Subcutaneous adipose tissue (tissue), 4 donors: ENCODE data around the gene B3GNT4. TPM values are rescaled to one million over a fixed set of nuclear protein-coding genes. Genes with fewer than 3 reads are reported as not detected.

Experiments used
- total RNA-seq, 4 donors: library from RNA; depleted of rRNA; stranded (reverse); fragments of >200 nt; gene quantifications; one replicate each; pipeline ENCODE4 v1.1.0, GENCODE V29; 2016
- TF ChIP-seq, protein P1 (sequence below): fragments of 450-650 bp; IDR thresholded peaks from one replicate; pipeline ENCODE4 v1.5.1; 2016; ENCODE audit warnings: low read depth, mild to moderate bottlenecking, control low read depth, antibody characterized with exemption, moderate library complexity

Gene B3GNT4
- total RNA-seq, 4 donors from 2014 or later = not detected

DNA sequence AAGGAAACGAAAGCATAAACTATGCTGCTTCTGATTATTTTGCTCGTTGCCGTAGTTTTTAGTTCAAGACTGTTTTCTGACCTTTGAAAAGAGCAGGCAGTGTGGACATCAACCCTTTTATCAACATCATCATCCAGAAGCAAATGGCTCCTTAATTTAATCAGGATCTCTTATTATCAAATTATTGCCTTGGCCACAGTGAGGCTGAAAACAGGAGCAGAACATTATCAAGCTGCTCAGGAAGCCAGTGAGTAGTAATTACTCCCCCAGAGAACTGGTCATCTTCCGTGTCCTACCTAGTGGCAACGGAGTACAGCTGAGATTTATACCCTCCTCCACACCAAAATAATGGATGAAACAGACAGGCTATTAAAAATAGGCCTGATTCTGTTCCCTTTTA, 24.6 kb downstream of the B3GNT4 start:
- TF ChIP-seq, protein P1, sequence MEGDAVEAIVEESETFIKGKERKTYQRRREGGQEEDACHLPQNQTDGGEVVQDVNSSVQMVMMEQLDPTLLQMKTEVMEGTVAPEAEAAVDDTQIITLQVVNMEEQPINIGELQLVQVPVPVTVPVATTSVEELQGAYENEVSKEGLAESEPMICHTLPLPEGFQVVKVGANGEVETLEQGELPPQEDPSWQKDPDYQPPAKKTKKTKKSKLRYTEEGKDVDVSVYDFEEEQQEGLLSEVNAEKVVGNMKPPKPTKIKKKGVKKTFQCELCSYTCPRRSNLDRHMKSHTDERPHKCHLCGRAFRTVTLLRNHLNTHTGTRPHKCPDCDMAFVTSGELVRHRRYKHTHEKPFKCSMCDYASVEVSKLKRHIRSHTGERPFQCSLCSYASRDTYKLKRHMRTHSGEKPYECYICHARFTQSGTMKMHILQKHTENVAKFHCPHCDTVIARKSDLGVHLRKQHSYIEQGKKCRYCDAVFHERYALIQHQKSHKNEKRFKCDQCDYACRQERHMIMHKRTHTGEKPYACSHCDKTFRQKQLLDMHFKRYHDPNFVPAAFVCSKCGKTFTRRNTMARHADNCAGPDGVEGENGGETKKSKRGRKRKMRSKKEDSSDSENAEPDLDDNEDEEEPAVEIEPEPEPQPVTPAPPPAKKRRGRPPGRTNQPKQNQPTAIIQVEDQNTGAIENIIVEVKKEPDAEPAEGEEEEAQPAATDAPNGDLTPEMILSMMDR = no peak

DNA sequence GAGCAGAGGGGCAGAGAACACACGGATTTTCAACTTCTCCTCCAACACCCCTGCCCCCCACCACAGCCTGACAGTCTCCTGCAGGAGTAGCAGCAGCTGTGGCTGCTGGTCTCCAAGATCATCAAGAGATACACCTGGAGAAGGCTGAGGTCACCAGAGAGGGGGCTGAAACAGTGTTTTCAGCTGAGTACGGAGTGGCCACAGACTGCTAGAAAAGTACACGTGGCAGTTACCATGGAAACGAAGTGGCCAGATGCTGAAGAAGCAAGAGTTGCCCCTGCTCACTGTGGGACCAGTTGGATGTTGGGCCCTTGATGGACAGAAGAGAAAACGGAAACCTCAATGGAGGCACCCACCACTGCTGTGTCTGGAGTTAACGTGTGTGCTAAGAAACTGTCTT, 27.3 kb downstream of the B3GNT4 start:
- TF ChIP-seq, protein P1 = no peak

DNA sequence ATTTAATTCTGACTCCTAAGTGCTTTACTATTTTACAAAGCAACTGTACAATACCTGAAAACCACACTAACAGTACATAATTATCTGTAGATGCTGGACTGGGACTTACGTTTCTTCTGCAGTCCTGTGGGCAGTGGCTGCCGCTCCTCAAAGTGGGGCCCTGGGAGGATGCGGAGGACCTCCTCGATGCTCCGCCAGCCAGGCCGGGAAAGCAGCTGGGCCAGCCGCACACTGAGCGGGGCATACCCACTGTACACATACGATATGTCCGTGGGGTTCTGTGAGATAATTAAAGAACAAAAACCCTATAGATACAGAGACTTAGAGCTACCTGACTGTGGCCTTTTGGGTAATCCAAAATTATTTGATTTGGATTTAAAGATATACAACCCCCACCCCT, 29.2 kb downstream of the B3GNT4 start:
- TF ChIP-seq, protein P1 = no peak

DNA sequence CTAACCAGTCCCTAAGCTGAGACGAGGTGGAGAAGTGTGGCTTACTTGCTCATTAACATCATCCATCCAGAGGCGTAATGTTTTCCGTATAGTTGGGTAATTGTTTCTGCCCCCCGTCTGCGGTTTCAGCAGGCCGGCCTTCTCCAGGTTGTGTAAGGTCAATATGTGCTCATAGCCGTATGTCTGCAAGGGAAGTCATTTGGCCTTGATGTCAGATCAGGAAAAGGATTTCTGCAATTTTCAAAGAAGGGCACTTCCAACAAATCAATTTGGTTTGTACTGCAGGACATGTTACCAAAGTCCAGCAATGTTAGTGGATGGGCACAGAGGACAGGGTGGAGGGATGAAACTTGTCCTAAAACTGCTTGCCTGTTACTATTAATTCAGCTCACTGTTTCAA, 32.2 kb downstream of the B3GNT4 start:
- TF ChIP-seq, protein P1 = no peak

DNA sequence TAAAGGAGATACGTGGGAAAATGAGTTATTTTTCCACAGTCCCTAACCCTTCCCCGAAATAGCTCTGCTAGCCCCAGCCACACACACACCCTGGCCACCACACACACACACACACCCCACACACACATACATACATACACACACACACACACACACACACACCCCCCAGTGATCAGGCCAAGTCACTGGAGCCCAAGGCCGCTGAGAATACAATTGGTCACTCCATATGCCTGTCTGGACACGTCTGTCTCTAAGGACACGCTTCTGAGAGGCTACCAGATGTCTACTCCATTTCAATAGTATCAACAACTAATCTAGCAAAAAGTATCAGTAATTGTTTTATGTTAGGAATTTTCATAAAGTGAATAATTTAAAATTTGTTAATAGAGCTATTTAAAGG, 35.4 kb downstream of the B3GNT4 start:
- TF ChIP-seq, protein P1 = no peak

DNA sequence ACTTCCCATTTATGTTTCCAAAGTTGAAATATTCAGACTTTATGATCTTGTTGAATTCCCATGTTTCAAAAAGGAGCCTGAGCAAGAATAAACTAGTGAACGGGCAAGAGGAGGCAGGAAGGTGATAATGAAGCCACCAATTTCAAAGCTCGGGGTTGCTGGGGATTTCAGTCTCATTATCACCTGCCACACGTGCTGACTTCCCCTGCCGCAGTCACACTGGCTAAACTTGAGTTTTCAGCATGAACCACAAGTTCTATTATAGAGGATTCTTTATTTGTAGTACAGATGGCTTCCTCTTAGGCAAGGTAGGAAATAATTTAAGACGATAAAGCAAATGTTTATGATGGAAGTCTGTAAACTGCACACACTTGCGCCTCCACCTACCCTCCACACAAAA, 40.5 kb downstream of the B3GNT4 start:
- TF ChIP-seq, protein P1 = no peak

DNA sequence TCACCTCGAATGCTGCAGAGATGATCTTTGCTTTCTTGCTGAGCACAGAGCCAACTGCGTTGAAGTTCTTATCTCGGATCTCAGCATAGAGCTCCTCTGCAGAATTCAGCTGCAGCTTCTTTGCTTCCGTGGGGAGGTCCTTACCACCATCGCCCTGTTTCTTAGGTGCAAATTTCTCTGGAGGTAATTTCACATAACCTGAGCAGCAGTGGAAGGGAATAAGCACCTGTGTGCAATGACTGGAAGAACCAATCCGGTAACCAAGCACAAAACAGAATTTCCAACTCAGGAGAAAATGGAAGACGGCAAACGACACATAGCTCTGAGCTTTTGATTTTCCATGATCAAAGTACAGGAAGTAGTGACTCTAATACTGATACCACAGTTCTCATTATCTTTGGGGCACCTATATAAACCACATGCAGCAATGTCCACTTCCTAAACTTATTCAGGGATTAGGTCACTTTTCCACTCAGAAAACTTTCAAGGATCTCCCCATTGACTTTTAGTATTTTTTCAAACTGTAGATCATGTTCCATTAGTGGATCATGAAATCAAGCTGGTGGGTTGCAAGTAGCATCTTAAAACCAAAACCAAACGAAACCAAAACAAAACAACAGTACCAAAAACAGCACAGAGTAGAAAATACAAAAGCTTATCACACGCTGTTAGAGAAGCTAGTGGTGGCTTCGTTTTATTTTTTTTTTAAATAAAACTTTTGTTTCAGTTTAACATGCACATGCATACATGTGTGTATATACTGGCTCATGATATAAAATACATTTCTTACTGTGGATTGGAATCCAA, 41.3 kb downstream of the B3GNT4 start:
- TF ChIP-seq, protein P1 = no peak
